Nephron progenitor cell (in vitro differentiated cells): Measurements from ENCODE around the gene OR1I1.
"Not testable (repeated sequence)": the region's sequence is repeated elsewhere in the genome, so short reads cannot be mapped to it uniquely, and the experiment has no call there.

Source experiments
- DNase-seq: peaks from one replicate; pipeline ENCODE4 v3.0.0; 2021
- H3K27ac Mint-ChIP-seq: 2 replicates; pipeline ENCODE4 v1.8.0; 2021; ENCODE audit warnings: mild to moderate bottlenecking, moderate library complexity, mixed read lengths
- H3K27me3 Mint-ChIP-seq: 2 replicates; pipeline ENCODE4 v1.8.0; 2021; ENCODE audit warnings: mild to moderate bottlenecking, low read depth, mixed read lengths; ENCODE audit not compliant: poor library complexity
- H3K36me3 Mint-ChIP-seq: 2 replicates; pipeline ENCODE4 v1.8.0; 2021; ENCODE audit warnings: low read depth, mixed read lengths
- H3K4me1 Mint-ChIP-seq: 2 replicates; pipeline ENCODE4 v1.8.0; 2021; ENCODE audit warnings: mixed read lengths
- H3K4me3 Mint-ChIP-seq: 2 replicates; pipeline ENCODE4 v1.8.0; 2021; ENCODE audit warnings: mild to moderate bottlenecking, moderate library complexity, mixed read lengths
- H3K9me3 Mint-ChIP-seq: 2 replicates; pipeline ENCODE4 v1.8.0; 2021; ENCODE audit warnings: mild to moderate bottlenecking, moderate library complexity, mixed read lengths
- CTCF ChIP-seq: fragments of 200-600 bp; sonication (generic); IDR thresholded peaks from 2 replicates; pipeline ENCODE4 v1.5.0; 2021; ENCODE audit warnings: antibody characterized with exemption

The OR1I1 gene

DNA sequence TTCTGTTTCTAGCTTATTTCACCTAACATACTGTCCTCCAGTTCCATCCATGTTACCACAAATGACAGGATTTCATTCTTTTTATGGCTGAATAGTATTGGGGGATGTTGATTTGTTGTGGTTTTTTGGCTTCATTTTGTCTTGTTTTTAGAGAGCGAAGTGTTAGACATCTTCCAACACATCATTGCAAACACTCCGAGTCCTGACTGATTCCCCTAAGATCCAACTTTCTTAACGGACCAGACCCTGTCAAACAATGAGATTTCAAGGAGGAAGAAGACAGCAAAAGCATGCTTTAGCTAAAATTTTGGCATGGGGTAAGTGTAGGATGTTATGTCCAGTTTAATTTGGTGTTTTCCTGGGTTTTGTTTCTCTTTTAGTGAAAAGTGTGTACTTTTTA, 36.5 kb upstream of the OR1I1 start:
- no peaks in the 10 kb centered on the region for H3K27me3 Mint-ChIP-seq
- no peak for TF ChIP-seq CTCF
- no peak overlapping the region for H3K4me3 Mint-ChIP-seq
- H3K9me3 Mint-ChIP-seq: peaks cover 51% of the 10 kb centered on the region
- no peaks in the 10 kb centered on the region for H3K4me1 Mint-ChIP-seq
- no peak overlapping the region for H3K27ac Mint-ChIP-seq
- no peaks in the 10 kb centered on the region for H3K36me3 Mint-ChIP-seq
- DNase-seq: no peak

DNA sequence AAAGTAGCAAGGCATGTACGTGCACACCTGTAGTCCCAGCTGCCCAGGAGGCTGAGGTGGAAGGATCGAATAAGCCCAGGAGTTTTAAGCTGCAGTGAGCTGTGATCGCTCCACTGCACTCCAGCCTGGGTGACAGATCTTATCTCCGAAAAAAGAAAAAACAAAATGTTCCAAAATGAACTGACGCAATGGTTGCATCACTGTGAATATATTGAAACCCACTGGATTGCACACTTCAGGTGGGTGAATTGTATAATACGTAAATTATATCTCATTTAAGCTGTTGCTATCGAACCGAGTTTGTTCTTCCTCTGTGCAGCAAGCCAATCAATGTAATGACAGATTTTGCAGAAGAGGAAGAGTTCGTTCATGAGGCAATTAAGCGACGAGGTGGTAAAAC, 34.3 kb upstream of the OR1I1 start:
- DNase-seq: no peak
- Mint-ChIP-seq H3K4me1 (no peaks in the 10 kb centered on the region), H3K27ac (no peak overlapping the region), H3K9me3 (peaks cover 72% of the 10 kb centered on the region), H3K36me3 (no peaks in the 10 kb centered on the region), H3K4me3 (no peak overlapping the region), H3K27me3 (no peaks in the 10 kb centered on the region)
- TF ChIP-seq CTCF: no peak

GRCh38 chr19:15048128-15048527, 33.9 kb upstream of the OR1I1 start:
- TF ChIP-seq CTCF: no peak
- H3K36me3 Mint-ChIP-seq: no peaks in the 10 kb centered on the region
- H3K4me1 Mint-ChIP-seq: no peaks in the 10 kb centered on the region
- no peak overlapping the region for H3K27ac Mint-ChIP-seq
- no peaks in the 10 kb centered on the region for H3K27me3 Mint-ChIP-seq
- no peak for DNase-seq
- no peak overlapping the region for H3K4me3 Mint-ChIP-seq
- H3K9me3 Mint-ChIP-seq: peaks cover 73% of the 10 kb centered on the region

GRCh38 chr19:15048885-15049541, 33.0 kb upstream of the OR1I1 start, which contains the start of gene CASP14:
Gene CASP14 (plus strand): TSS chr19:15049480. CDS start chr19:15052252, 2,772 bp downstream.
- DNase-seq: no peak
- Mint-ChIP-seq H3K27ac (no peak within 1 kb of the TSS), H3K27me3 (no peaks in the 10 kb centered on the region), H3K4me3 (no peak within 1 kb of the TSS), H3K9me3 (peaks cover 76% of the 10 kb centered on the region), H3K36me3 (no peaks in the 10 kb centered on the region), H3K4me1 (no peaks in the 10 kb centered on the region)
- TF ChIP-seq CTCF: no peak

GRCh38 chr19:15050639-15051038, 31.4 kb upstream of the OR1I1 start:
- Mint-ChIP-seq H3K4me3 (no peak overlapping the region), H3K9me3 (peaks cover 77% of the 10 kb centered on the region), H3K27ac (no peak overlapping the region), H3K27me3 (peaks cover 4% of the 10 kb centered on the region), H3K36me3 (no peaks in the 10 kb centered on the region), H3K4me1 (no peaks in the 10 kb centered on the region)
- no peak for DNase-seq
- no peak for TF ChIP-seq CTCF

GRCh38 chr19:15062036-15062435, 20.0 kb upstream of the OR1I1 start:
- H3K27ac Mint-ChIP-seq: no peak overlapping the region
- TF ChIP-seq CTCF: no peak

GRCh38 chr19:15070386-15070785, 11.6 kb upstream of the OR1I1 start:
- not testable (repeated sequence) for H3K36me3 Mint-ChIP-seq, H3K4me3 Mint-ChIP-seq, DNase-seq, H3K4me1 Mint-ChIP-seq, H3K27ac Mint-ChIP-seq
- H3K27me3 Mint-ChIP-seq: peaks cover 12% of the 10 kb centered on the region
- peaks cover 37% of the 10 kb centered on the region for H3K9me3 Mint-ChIP-seq

More at GRCh38 chr19:15062036-15062435, 20.0 kb upstream of the OR1I1 start:
- H3K27me3 Mint-ChIP-seq: no peaks in the 10 kb centered on the region
- H3K4me1 Mint-ChIP-seq: no peaks in the 10 kb centered on the region
- no peak overlapping the region for H3K4me3 Mint-ChIP-seq
- H3K9me3 Mint-ChIP-seq: peaks cover 63% of the 10 kb centered on the region
- DNase-seq: no peak
- H3K36me3 Mint-ChIP-seq: no peaks in the 10 kb centered on the region
